ENCODE results near the gene DNM3.

DNM3 gene

DNA sequence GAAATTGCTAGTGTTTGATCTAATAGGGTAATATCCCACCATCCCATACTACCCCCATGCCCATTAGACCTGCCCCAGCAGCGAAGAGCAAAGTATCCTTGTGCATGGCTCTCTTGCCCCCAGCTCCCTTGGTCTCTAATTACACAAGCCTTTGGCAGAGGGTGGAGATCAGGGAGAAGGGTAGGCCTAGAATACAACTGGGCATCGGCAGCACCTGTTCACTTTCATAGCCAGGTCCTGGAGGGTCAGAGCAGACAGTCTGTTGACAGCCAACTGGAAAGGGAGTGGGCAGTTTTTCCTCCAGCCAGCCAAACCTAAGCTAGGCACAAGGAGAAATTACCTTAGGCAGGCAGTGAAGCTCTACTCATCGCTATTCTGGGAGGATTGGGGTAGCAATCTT is 605.2 kb downstream of the DNM3 start:
- no peak overlapping the region for H3K9ac ChIP-seq (ENCODE audit: low read length)
- H3K4me2 ChIP-seq (ENCODE audit: low read depth, low read length, poor library complexity, severe bottlenecking) = no peak overlapping the region
- H3F3A ChIP-seq (ENCODE audit: insufficient read depth) = no peaks in the 10 kb centered on the region
- no peaks in the 10 kb centered on the region for H3K27me3 ChIP-seq (ENCODE audit: low read length)
- no peaks in the 10 kb centered on the region for H3K9me2 ChIP-seq (replicated peaks; ENCODE audit: insufficient read depth, low read length)
- no peaks in the 10 kb centered on the region for H3K9me3 ChIP-seq (ENCODE audit: insufficient read depth, low read length)
- no peaks in the 10 kb centered on the region for H4K20me1 ChIP-seq (ENCODE audit: low read depth, low read length)
- H3K36me3 ChIP-seq (ENCODE audit: low read length) = no peaks in the 10 kb centered on the region
- H3K27ac ChIP-seq (ENCODE audit: low read depth, low read length) = no peak overlapping the region
- H3K79me2 ChIP-seq (ENCODE audit: insufficient read depth, low read length) = peaks cover 16% of the 10 kb centered on the region
- H2AFZ ChIP-seq (ENCODE audit: low read depth, low read length, severe bottlenecking) = no peak overlapping the region
- TF ChIP-seq, protein P1, sequence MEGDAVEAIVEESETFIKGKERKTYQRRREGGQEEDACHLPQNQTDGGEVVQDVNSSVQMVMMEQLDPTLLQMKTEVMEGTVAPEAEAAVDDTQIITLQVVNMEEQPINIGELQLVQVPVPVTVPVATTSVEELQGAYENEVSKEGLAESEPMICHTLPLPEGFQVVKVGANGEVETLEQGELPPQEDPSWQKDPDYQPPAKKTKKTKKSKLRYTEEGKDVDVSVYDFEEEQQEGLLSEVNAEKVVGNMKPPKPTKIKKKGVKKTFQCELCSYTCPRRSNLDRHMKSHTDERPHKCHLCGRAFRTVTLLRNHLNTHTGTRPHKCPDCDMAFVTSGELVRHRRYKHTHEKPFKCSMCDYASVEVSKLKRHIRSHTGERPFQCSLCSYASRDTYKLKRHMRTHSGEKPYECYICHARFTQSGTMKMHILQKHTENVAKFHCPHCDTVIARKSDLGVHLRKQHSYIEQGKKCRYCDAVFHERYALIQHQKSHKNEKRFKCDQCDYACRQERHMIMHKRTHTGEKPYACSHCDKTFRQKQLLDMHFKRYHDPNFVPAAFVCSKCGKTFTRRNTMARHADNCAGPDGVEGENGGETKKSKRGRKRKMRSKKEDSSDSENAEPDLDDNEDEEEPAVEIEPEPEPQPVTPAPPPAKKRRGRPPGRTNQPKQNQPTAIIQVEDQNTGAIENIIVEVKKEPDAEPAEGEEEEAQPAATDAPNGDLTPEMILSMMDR (IDR thresholded peaks at IDR 0.05; ENCODE audit: insufficient read depth, low read length, poor library complexity, severe bottlenecking) = no peak
- TF ChIP-seq EZH2phosphoT487 (conservative IDR thresholded peaks at IDR 0.05; ENCODE audit: low read length) = no peak
- H3K4me3 ChIP-seq (ENCODE audit: insufficient read depth, low read length, poor library complexity, severe bottlenecking) = no peak overlapping the region

DNA sequence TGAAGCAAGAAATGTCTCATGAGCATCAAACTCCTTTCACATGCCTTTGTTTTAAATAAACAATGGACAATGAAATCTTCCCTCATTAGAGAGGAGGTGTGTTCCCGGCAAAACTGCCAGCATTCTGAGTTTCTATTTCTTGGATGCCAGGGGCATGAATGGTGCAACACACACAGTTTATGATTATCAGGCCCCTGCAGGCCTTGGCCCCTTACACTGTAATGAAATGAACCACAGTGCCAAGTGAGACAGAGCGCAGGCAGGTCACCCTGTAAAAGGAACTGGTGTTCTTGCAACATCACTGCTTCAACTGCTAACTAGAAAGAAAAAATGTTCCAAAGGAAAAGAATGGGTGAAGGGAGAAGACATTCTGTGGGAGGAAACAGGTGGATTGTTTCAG is 606.3 kb downstream of the DNM3 start:
- H3K36me3 ChIP-seq (ENCODE audit: low read length) = no peaks in the 10 kb centered on the region
- no peak overlapping the region for H2AFZ ChIP-seq (ENCODE audit: low read depth, low read length, severe bottlenecking)
- H3K79me2 ChIP-seq (ENCODE audit: insufficient read depth, low read length) = peaks cover 10% of the 10 kb centered on the region
- no peak overlapping the region for H3K27ac ChIP-seq (ENCODE audit: low read depth, low read length)
- no peaks in the 10 kb centered on the region for H3K9me2 ChIP-seq (replicated peaks; ENCODE audit: insufficient read depth, low read length)
- TF ChIP-seq EZH2phosphoT487 (conservative IDR thresholded peaks at IDR 0.05; ENCODE audit: low read length) = no peak
- TF ChIP-seq, protein P1 (IDR thresholded peaks at IDR 0.05; ENCODE audit: insufficient read depth, low read length, poor library complexity, severe bottlenecking) = no peak
- H4K20me1 ChIP-seq (ENCODE audit: low read depth, low read length) = no peaks in the 10 kb centered on the region
- H3K9ac ChIP-seq (ENCODE audit: low read length) = no peak overlapping the region
- no peak overlapping the region for H3K4me2 ChIP-seq (ENCODE audit: low read depth, low read length, poor library complexity, severe bottlenecking)
- no peaks in the 10 kb centered on the region for H3F3A ChIP-seq (ENCODE audit: insufficient read depth)
- no peaks in the 10 kb centered on the region for H3K27me3 ChIP-seq (ENCODE audit: low read length)
- no peaks in the 10 kb centered on the region for H3K9me3 ChIP-seq (ENCODE audit: insufficient read depth, low read length)
- no peak overlapping the region for H3K4me3 ChIP-seq (ENCODE audit: insufficient read depth, low read length, poor library complexity, severe bottlenecking)

DNA sequence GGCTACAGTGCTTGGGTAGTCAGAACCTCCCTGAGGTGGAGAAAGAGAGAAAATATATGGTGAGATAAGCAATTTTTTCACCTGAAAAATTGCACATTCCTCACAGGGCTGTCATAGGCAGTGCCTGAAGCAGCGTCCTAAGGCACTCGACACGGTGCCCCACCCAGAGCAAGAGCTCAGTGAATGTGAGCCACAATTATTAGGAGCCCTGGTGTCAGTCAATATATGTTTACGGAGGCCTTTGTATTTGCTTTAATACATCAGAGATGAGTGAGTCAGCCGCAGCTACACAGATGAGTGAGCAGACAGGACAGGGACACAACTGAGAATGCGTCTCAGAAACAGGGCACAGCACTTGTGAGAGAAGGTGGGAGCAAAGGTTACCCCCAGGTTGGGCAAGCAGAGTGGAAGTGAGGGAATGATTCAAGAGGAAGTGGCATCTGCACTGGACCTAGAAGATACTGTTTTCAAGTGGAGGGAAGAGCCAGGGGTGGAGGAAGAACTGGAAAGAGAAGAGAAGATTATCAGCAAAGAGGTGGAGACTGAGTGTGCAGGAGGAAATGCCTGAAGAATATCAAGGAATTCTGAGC is 607.8 kb downstream of the DNM3 start:
- Histone ChIP-seq H3K79me2 (ENCODE audit: insufficient read depth, low read length) (no peaks in the 10 kb centered on the region), H3F3A (ENCODE audit: insufficient read depth) (no peaks in the 10 kb centered on the region), H3K4me2 (ENCODE audit: low read depth, low read length, poor library complexity, severe bottlenecking) (no peak overlapping the region), H3K36me3 (ENCODE audit: low read length) (no peaks in the 10 kb centered on the region), H3K27me3 (ENCODE audit: low read length) (no peaks in the 10 kb centered on the region), H4K20me1 (ENCODE audit: low read depth, low read length) (no peaks in the 10 kb centered on the region), H3K9ac (ENCODE audit: low read length) (no peak overlapping the region), H3K4me3 (ENCODE audit: insufficient read depth, low read length, poor library complexity, severe bottlenecking) (no peak overlapping the region), H3K9me2 (replicated peaks; ENCODE audit: insufficient read depth, low read length) (no peaks in the 10 kb centered on the region), H2AFZ (ENCODE audit: low read depth, low read length, severe bottlenecking) (peak overlapping the region; percentile 74), H3K27ac (ENCODE audit: low read depth, low read length) (no peak overlapping the region), H3K9me3 (ENCODE audit: insufficient read depth, low read length) (no peaks in the 10 kb centered on the region)
- TF ChIP-seq, protein P1 (IDR thresholded peaks at IDR 0.05; ENCODE audit: insufficient read depth, low read length, poor library complexity, severe bottlenecking) = no peak
- TF ChIP-seq EZH2phosphoT487 (conservative IDR thresholded peaks at IDR 0.05; ENCODE audit: low read length) = no peak
